GM18517 (cell line): ENCODE measurements around the gene GK.
"Not testable (repeated sequence)": the region's sequence is repeated elsewhere in the genome, so short reads cannot be mapped to it uniquely, and the experiment has no call there.

Source experiments
- ATAC-seq: cut with Tn5 transposase; IDR thresholded peaks from one replicate; pipeline ENCODE4 v1.9.1; 2021; ENCODE audit warnings: mild to moderate bottlenecking, moderate library complexity; ENCODE audit not compliant: unreplicated experiment

GK gene

GRCh38 chrX:30653415-30654131 is at the start of gene GK:
TSS of gene GK (plus strand) at chrX:30653423. CDS start at chrX:30653538, 115 bp downstream.
- ATAC-seq = peak; percentile 4

DNA sequence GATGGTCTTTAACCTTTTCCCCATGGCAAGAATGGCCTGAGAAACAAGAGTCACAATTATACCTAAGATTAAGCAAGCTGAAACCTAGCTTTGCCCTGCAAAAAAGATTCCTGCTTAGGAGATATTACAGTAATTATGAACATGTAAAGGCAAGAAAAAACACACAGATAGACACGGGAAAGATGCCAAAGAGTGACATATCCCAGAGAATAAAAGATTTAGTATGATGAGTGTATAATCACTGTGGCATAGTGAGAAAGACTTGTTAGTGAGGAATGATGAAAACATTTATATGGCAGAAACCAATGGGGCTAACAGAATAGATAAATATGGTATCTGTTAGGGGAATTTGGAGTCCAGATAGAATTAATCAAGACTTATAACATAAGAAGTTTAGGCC is 46.1 kb upstream of the GK start:
- no peak for ATAC-seq

DNA sequence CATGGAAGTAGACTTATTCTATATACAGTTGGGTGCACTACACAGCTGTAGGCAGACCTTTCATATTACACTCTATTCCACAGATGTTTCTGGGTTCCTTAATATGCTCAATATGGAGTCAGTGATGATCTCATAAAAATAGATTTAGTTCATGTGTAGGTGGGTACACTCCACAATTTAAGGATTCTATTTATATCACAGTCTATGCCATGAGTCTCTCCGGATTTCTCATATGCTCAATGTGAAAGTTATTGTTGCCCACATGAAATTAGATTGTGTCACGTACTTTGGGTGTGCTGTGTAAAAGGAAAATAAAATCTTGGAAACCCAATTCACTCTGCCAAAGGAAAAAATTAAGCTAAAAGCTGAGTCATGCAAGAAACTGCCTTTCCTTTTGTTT is 43.2 kb upstream of the GK start:
- ATAC-seq = no peak

- no peak for ATAC-seq
Measured at GRCh38 chrX:30612250-30612655, 41.0 kb upstream of the GK start.

- no peak for ATAC-seq
Measured at GRCh38 chrX:30613721-30614120, 39.5 kb upstream of the GK start.

DNA sequence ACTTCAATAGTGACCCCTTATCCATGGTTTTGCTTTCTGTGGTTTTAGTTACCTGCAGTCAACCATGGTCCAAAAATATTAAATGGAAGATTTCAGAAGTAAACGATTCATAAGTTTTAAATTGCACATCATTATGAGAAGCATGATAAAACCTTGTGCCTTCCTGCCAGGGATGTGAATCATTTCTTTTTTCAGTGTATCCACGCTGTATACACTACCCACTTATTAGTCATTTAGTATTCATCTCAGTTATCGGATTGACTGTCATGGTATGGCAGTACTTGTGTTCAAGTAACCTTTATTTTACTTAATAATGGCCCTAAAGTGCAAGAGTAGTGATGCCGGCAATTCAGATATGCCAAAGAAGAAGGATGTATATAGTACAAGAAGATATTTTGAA is 38.0 kb upstream of the GK start:
- ATAC-seq = no peak

GRCh38 chrX:30618160-30618765 is 35.0 kb upstream of the GK start:
- no peak for ATAC-seq

- no peak for ATAC-seq
Measured at GRCh38 chrX:30620125-30620524, 33.1 kb upstream of the GK start.

- ATAC-seq = no peak
Measured at GRCh38 chrX:30620980-30621618, 32.1 kb upstream of the GK start.

DNA sequence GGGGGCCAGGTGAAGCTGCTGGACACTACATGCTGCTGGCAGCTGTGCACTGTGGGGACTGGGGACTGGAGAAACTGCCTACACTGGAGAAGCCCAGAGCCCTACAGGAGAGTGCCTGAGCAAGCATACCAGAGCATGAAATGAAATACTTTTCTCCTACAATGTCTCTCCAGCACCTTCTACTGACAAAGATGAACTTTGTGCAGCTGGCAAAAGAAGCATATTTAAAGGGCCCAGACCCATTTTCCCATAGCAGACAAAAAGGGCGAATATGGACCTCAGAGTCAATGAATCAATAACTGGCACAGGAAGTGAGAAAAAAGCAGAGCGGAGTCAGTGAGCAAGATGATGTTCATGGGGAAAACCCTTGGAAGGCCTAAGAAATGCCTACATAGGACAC is 30.9 kb upstream of the GK start:
- ATAC-seq = no peak

DNA sequence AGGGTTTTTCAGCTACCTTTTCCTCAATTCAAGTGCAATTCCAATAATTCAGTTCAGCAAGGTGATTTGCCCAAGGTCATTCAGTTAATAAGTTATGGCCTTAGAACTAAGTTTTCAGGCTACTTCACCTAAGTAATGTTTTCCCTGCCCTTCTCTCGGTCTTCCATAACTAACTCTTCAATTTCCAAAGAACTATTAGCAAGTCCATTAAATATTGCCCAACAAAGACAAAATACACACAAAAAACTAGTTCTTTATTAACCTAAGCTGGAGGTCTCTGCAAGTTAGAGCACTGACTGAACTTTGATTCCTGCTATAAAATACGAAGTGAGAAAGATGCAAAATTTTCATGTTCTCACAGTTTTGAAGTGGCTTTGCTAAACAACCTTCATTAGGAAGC is 26.8 kb upstream of the GK start:
- ATAC-seq = no peak

DNA sequence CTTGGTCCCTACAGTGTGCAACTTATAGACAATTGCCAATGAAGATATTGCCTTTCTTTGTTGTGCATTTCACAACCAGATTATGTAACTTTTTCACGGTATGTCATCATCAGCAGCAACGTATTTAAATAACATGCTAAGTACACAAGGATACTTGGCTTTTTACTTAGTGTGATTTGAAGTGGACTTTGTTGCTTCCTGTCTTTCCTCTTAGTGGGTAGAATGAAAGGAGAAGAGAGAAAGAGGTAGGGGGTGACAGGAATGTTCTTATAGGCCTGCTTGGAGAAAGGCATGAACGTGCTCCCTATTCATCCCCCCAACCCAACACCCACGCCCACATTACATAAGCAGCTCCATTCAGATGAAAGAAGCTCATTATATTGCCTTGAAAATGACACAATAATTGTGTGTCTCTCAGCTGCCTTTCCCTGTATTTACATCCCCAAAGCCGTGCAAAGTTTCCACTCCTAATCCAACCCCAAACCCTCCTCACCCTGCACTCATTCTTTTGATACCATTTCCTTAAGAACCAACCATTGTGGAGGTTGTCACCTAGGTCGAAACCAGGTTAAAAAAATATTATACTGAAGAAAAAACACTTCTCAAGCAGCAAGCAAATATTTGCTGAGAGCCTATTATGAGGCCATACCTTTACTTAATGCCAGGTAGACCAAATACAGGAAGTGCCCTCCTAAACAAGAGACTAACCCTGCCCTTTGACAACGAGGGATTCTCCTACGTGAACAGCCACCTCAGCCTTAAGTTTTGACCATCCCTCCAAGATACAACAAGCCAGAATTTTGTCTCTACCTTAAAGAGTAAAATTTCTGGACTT is 25.2 kb upstream of the GK start:
- no peak for ATAC-seq

- not testable (repeated sequence) for ATAC-seq
Measured at GRCh38 chrX:30634070-30634469, 19.2 kb upstream of the GK start.

DNA sequence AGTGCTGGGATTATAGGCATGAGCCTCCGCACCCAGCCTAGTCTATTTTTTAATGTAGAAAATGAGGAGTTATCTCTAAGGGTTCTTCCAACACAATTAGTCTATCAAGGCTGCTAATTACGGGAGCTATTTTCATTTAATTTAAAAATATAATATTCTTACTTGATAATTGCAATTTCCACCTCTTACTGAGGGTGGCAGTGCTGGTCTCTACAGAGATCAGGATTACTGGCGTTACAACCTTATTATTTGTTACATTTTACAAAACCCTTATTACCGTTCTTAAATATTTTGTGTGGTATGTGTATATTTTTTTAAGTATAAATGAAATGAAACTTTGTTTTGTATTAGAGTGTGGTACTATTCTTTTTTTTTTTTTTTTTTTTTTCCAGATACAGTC is 17.6 kb upstream of the GK start:
- no peak for ATAC-seq

DNA sequence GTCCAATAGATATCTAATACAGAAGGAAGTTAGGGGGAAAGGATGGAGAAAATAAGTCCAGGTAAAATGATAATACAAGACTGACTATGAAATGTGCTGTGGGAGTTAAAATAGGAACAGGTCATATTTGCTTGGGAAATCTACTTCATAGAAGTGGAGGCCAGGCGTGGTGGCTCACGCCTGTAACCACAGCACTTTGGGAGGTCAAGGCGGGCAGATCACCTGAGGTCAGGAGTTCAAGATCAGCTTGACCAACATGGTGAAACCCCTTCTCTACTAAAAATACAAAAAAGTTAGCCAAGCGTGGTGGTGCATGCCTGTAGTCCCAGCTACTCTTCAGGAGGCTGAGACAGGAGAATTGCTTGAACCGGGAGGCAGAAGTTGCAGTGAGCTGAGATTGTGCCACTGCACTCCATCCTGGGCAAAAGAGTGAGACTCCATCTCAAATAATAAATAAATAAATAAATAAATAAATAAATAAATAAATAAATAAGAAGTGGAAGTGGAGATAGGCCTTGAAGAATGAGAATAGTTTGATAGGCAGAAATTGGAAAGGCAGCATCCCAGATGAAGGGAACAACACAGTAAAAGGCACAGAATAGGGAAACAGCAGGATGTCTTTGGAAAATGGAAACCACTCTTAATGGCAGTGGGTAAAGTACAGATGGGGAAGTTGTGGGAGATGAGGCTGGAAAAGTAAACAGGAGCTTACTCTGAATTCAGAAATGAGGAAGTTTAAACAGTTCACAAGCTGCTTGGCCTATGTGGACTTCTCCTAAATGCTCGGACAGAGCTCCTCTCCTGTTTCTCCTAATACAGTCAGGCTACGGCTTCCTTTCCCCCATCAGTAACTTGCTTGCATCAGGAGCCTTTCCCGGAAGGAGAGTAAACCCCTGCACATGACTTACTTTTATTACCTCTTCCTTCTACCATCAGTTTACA is 15.1 kb upstream of the GK start:
- ATAC-seq = no peak

- not testable (repeated sequence) for ATAC-seq
Measured at GRCh38 chrX:30639702-30640101, 13.5 kb upstream of the GK start.

DNA sequence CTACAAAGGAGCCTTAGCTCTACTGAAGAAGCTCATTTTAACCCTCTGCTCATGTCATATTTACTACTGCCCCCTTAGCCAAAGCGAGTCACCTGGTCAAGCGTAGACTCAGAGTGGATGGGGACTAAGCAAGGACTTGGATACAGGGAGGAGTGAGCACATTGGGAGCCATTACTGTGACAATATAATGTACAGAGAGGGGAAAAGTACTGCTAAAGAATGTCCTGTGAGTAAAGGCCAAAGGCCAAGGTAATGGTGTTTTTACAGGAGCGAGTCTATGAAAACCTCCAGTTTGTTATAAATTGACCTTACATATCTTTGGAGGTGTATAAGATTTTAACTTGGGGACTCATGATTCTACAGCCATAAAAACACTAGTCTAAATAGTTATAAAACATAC is 10.6 kb upstream of the GK start:
- ATAC-seq = no peak

DNA sequence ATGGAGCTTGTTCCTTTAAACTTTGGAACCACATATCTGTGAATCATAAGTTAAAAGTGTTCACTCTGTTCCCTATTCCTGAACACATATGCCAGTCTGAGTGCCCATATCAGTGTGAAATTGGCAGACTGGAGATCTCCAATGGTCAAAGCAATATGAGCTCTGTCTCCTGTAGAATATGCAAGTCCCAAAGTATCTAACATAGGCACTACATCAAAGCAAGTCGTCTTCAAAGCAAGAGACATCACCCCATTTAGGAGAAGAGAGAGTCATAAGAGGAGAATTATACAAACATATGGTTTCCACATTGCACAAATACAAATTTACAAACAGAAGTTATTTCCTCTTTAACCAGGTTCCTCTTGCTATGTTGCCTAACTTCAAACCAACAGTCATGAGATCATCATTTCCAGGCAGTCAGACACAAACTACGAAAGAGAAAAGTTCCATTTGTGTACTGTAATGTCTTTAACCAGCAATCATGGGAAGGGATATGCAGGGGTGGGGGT is 9.9 kb upstream of the GK start:
- ATAC-seq = no peak

DNA sequence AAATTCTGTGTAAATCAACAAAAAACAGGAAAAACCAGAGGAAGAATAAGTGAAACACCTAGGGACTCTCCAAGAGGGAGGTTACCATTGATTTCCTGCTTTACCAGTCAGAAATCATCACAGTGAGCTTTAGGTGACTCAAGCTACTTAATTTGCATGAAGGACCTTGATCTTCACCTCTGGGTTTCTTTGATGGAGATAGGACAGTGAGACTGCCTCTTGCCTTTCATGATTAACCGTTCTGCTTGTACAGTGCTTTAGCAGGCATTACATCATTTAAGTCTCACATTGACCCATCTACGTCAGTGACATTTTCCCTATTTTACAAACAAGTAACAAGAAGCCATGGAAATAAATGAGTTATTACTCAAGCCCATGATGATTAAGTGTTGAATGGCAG is 3.4 kb upstream of the GK start:
- ATAC-seq = no peak
